GM20000 (cell line): ENCODE results near the gene NEDD9.

Experiments used
- DNase-seq: peaks from one replicate; pipeline ENCODE4 v3.0.0; 2012; ENCODE audit warnings: low spot score
- CTCF ChIP-seq: IDR thresholded peaks from 2 replicates; pipeline ENCODE4 v1.5.1; 2012; ENCODE audit warnings: mild to moderate bottlenecking, control low read depth; ENCODE audit errors: extremely low read depth, missing control alignments

The NEDD9 gene

GRCh38 chr6:11270030-11271027 is 37.9 kb upstream of the NEDD9 start:
- TF ChIP-seq CTCF: no peak
- DNase-seq: no peak

- no peak for TF ChIP-seq CTCF
- DNase-seq: no peak
Measured at GRCh38 chr6:11268978-11269377, 36.5 kb upstream of the NEDD9 start.

GRCh38 chr6:11266926-11267325 is 34.5 kb upstream of the NEDD9 start:
- TF ChIP-seq CTCF: no peak
- DNase-seq: no peak

GRCh38 chr6:11265932-11266331 is 33.5 kb upstream of the NEDD9 start:
- TF ChIP-seq CTCF: no peak
- DNase-seq: no peak

GRCh38 chr6:11264100-11264499 is 31.6 kb upstream of the NEDD9 start:
- DNase-seq: no peak
- TF ChIP-seq CTCF: no peak

- no peak for TF ChIP-seq CTCF
- DNase-seq: no peak
Measured at GRCh38 chr6:11263291-11263775, 30.9 kb upstream of the NEDD9 start.

GRCh38 chr6:11262242-11262641 is 29.8 kb upstream of the NEDD9 start:
- TF ChIP-seq CTCF: no peak
- DNase-seq: no peak
